Measurements from ENCODE around the gene GTSE1. TPM values are rescaled to one million over a fixed set of nuclear protein-coding genes. Genes with fewer than 3 reads are reported as not detected.
A peak's percentile ranks its signal among the peaks of the same experiment; 100 is the strongest.

Gene GTSE1
- total and polyA plus RNA-seq, 4 donors, result 0.55 to 1.5 (median 0.91) TPM

GRCh38 chr22:46290121-46290842 lies 6.4 kb upstream of the GTSE1 start:
- intact Hi-C loops (cut with DNase I), result no loop called here
- Histone ChIP-seq H3K4me3 (ENCODE audit: low read length in 2 of 2) (no peak overlapping the region), H3K36me3 (ENCODE audit: control insufficient read depth in 1 of 2, insufficient read depth in 2 of 2, low read length in 1 of 2) (peaks cover 0 to 3% of the 10 kb centered on the region in 2 donors), H3K27ac (ENCODE audit: low read depth in 1 of 2, low read length in 2 of 2) (no peak overlapping the region), H3K4me1 (ENCODE audit: control insufficient read depth in 1 of 2, insufficient read depth in 2 of 2, low read length in 2 of 2) (no peaks in the 10 kb centered on the region), H3K9me3 (ENCODE audit: control insufficient read depth, low read length) (no peaks in the 10 kb centered on the region), H3K27me3 (ENCODE audit: control insufficient read depth in 1 of 2, insufficient read depth in 2 of 2, low read length in 1 of 2) (no peaks in the 10 kb centered on the region)
- DNase-seq (peak in 1 of 2 donors; percentile 60), ATAC-seq (ENCODE audit: low FRiP score) (no peak)
- WGBS, 2 donors, result 94 to 96% methylated on average over 17 of the region's 17 CpGs

DNA sequence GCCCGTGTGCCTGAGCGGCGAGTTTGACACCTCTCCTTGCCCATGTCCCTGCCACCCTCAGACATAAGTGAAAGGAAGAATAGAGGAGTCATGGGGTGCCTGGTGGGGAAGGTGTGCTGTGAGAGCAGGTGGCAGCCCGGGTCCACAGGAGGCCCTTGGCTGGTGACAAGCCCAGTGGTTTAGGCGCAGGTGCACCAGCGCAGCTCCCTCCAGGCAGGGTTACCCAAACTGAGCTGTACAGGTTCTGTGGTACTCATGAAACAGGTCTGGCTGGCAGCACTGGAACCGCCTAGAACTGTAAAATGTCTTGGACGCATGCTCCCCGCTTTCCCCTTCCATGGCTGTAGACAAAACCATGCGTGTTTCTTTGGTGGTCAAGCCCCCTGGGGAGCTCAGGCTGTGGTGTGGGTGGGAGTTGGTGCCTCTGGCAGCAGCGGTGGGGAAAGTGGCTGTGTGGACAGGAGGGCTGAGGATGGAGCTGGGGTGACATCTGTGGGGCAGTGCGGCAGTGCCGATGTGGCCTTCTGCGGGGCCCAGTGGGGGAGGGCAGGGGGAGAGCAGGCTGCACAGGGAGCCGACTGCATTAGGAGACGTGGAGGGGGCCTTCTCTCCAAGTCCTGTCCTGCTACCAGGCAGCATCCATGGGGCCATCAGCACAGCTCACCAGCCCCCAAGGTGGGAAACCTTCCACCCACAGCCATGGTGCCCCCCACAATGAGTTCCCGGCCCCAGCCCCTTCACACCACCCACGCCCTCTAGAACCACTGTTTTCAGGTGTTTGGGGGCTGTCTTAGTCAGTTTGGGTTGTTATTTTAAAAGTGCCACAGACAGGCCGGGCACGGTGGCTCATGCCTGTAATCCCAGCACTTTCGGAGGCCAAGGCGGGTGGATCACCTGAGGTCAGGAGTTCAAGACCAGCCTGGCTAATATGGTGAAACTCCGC lies 5.6 kb upstream of the GTSE1 start:
- Histone ChIP-seq H3K9me3 (ENCODE audit: control insufficient read depth, low read length) (no peaks in the 10 kb centered on the region), H3K27ac (ENCODE audit: low read depth in 1 of 2, low read length in 2 of 2) (no peak overlapping the region), H3K4me3 (ENCODE audit: low read length in 2 of 2) (no peak overlapping the region), H3K27me3 (ENCODE audit: control insufficient read depth in 1 of 2, insufficient read depth in 2 of 2, low read length in 1 of 2) (no peaks in the 10 kb centered on the region), H3K36me3 (ENCODE audit: control insufficient read depth in 1 of 2, insufficient read depth in 2 of 2, low read length in 1 of 2) (peaks cover 0 to 3% of the 10 kb centered on the region in 2 donors), H3K4me1 (ENCODE audit: control insufficient read depth in 1 of 2, insufficient read depth in 2 of 2, low read length in 2 of 2) (no peaks in the 10 kb centered on the region)
- DNase-seq, result no peak
- intact Hi-C loops (cut with DNase I), result no loop called here
- no peak for ATAC-seq (ENCODE audit: low FRiP score)
- 94 to 96% methylated on average over 23 of the region's 23 CpGs for WGBS, 2 donors

DNA sequence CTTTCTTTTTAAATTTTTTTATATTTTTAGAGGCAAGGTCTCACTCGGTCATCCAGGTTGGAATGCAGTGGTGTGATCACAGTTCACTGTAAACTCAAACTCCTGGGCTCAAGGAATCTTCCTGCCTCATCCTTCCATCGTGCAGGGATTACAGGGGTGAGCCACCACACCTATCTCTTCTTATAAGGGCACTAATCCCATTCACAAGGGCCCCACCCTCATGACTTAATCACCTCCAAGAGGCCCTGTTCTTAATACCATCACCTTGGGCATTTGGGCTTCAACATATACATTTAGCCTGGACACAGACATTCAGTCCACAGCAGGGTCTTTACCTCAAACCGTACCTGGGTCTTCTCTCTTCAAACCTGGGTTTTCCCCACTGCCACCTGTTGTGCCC lies 4.5 kb upstream of the GTSE1 start:
- H3K27ac ChIP-seq (ENCODE audit: low read depth in 1 of 2, low read length in 2 of 2), result no peak overlapping the region
- no peak for DNase-seq
- no peaks in the 10 kb centered on the region for H3K27me3 ChIP-seq (ENCODE audit: control insufficient read depth in 1 of 2, insufficient read depth in 2 of 2, low read length in 1 of 2)
- 91 to 97% methylated on average over 3 of the region's 3 CpGs for WGBS, 2 donors
- H3K36me3 ChIP-seq (ENCODE audit: control insufficient read depth in 1 of 2, insufficient read depth in 2 of 2, low read length in 1 of 2), result peaks cover 0 to 3% of the 10 kb centered on the region in 2 donors
- no peaks in the 10 kb centered on the region for H3K9me3 ChIP-seq (ENCODE audit: control insufficient read depth, low read length)
- no peaks in the 10 kb centered on the region for H3K4me1 ChIP-seq (ENCODE audit: control insufficient read depth in 1 of 2, insufficient read depth in 2 of 2, low read length in 2 of 2)
- no peak overlapping the region for H3K4me3 ChIP-seq (ENCODE audit: low read length in 2 of 2)
- ATAC-seq (ENCODE audit: low FRiP score), result no peak
- intact Hi-C loops (cut with DNase I), result no loop called here

GRCh38 chr22:46292732-46293131 lies 3.9 kb upstream of the GTSE1 start:
- Histone ChIP-seq H3K9me3 (ENCODE audit: control insufficient read depth, low read length) (no peaks in the 10 kb centered on the region), H3K4me1 (ENCODE audit: control insufficient read depth in 1 of 2, insufficient read depth in 2 of 2, low read length in 2 of 2) (no peaks in the 10 kb centered on the region), H3K4me3 (ENCODE audit: low read length in 2 of 2) (no peak overlapping the region), H3K27ac (ENCODE audit: low read depth in 1 of 2, low read length in 2 of 2) (no peak overlapping the region), H3K36me3 (ENCODE audit: control insufficient read depth in 1 of 2, insufficient read depth in 2 of 2, low read length in 1 of 2) (peaks cover 0 to 3% of the 10 kb centered on the region in 2 donors), H3K27me3 (ENCODE audit: control insufficient read depth in 1 of 2, insufficient read depth in 2 of 2, low read length in 1 of 2) (no peaks in the 10 kb centered on the region)
- ATAC-seq (ENCODE audit: low FRiP score), result no peak
- 90 to 92% methylated on average over 14 of the region's 14 CpGs for whole genome bisulfite sequencing, 2 donors
- intact Hi-C loops (cut with DNase I), result no loop called here
- DNase-seq, result peak; percentile 77 to 82

GRCh38 chr22:46293577-46294260 lies 3.0 kb upstream of the GTSE1 start:
- 85 to 87% methylated on average over 11 of the region's 11 CpGs for WGBS, 2 donors
- DNase-seq, result peak; percentile 75 to 90
- no peaks in the 10 kb centered on the region for H3K9me3 ChIP-seq (ENCODE audit: control insufficient read depth, low read length)
- H3K27ac ChIP-seq (ENCODE audit: low read depth in 1 of 2, low read length in 2 of 2), result no peak overlapping the region
- H3K36me3 ChIP-seq (ENCODE audit: control insufficient read depth in 1 of 2, insufficient read depth in 2 of 2, low read length in 1 of 2), result peaks cover 0 to 3% of the 10 kb centered on the region in 2 donors
- intact Hi-C loops (cut with DNase I), result no loop called here
- H3K4me1 ChIP-seq (ENCODE audit: control insufficient read depth in 1 of 2, insufficient read depth in 2 of 2, low read length in 2 of 2), result no peaks in the 10 kb centered on the region
- no peak overlapping the region for H3K4me3 ChIP-seq (ENCODE audit: low read length in 2 of 2)
- ATAC-seq (ENCODE audit: low FRiP score), result no peak
- H3K27me3 ChIP-seq (ENCODE audit: control insufficient read depth in 1 of 2, insufficient read depth in 2 of 2, low read length in 1 of 2), result no peaks in the 10 kb centered on the region

DNA sequence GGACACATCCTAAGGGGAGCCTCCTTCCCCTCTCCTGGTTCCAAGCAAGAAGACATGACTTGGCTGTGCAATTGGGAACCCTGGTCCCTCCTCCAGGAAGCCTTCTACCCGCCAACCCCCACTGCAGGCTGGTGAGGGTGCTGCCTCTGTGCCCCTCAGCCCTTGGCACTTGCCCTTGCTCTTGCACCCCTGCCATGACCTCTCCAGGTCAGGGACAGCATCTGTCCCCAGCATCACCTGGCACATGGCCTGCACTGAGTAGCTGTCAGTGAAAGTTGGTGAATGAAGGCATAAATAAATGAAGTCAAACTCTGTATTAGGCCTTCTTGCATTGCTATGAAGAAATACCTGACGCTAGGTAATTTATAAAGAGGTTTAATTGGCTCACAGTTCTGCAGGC lies 1.9 kb upstream of the GTSE1 start:
- Histone ChIP-seq H3K27ac (ENCODE audit: low read depth in 1 of 2, low read length in 2 of 2) (no peak overlapping the region), H3K27me3 (ENCODE audit: control insufficient read depth in 1 of 2, insufficient read depth in 2 of 2, low read length in 1 of 2) (no peaks in the 10 kb centered on the region), H3K36me3 (ENCODE audit: control insufficient read depth in 1 of 2, insufficient read depth in 2 of 2, low read length in 1 of 2) (peaks cover 0 to 3% of the 10 kb centered on the region in 2 donors), H3K4me1 (ENCODE audit: control insufficient read depth in 1 of 2, insufficient read depth in 2 of 2, low read length in 2 of 2) (no peaks in the 10 kb centered on the region), H3K4me3 (ENCODE audit: low read length in 2 of 2) (no peak overlapping the region), H3K9me3 (ENCODE audit: control insufficient read depth, low read length) (no peaks in the 10 kb centered on the region)
- DNase-seq, result peak in 1 of 2 donors; percentile 50
- intact Hi-C loops (cut with DNase I), result loop anchor here (5.0 kb wide), 2 partner anchors 142 to 172 kb away; partner anchors contain the start of gene PPARA (in 1 of the 2)
- no peak for ATAC-seq (ENCODE audit: low FRiP score)
- WGBS, 2 donors, result 96 to 97% methylated on average over 2 of the region's 2 CpGs

- no peaks in the 10 kb centered on the region for H3K4me1 ChIP-seq (ENCODE audit: control insufficient read depth in 1 of 2, insufficient read depth in 2 of 2, low read length in 2 of 2)
- H3K27me3 ChIP-seq (ENCODE audit: control insufficient read depth in 1 of 2, insufficient read depth in 2 of 2, low read length in 1 of 2), result no peaks in the 10 kb centered on the region
- peaks cover 0 to 3% of the 10 kb centered on the region in 2 donors for H3K36me3 ChIP-seq (ENCODE audit: control insufficient read depth in 1 of 2, insufficient read depth in 2 of 2, low read length in 1 of 2)
- intact Hi-C loops (cut with DNase I), result loop anchor here (5.0 kb wide), 2 partner anchors 143 to 173 kb away; partner anchors contain the start of gene PPARA (in 1 of the 2)
- no peak overlapping the region for H3K4me3 ChIP-seq (ENCODE audit: low read length in 2 of 2)
- DNase-seq (no peak), ATAC-seq (ENCODE audit: low FRiP score) (no peak)
- peak overlapping the region in 1 of 2 donors; percentile 78 for H3K27ac ChIP-seq (ENCODE audit: low read depth in 1 of 2, low read length in 2 of 2)
- WGBS, 2 donors, result 63 to 64% methylated on average over 4 of the region's 4 CpGs
- no peaks in the 10 kb centered on the region for H3K9me3 ChIP-seq (ENCODE audit: control insufficient read depth, low read length)
Observed at GRCh38 chr22:46295277-46295971, 1.2 kb upstream of the GTSE1 start.
